Measurements from ENCODE around the gene PLP1.
"Not testable (repeated sequence)": the region's sequence is repeated elsewhere in the genome, so short reads cannot be mapped to it uniquely, and the experiment has no call there.

The PLP1 gene

GRCh38 chrX:103792916-103793544 lies 16.4 kb downstream of the PLP1 start:
- DNase-seq: no peak
- Mint-ChIP-seq H3K27me3 (no peaks in the 10 kb centered on the region), H3K36me3 (no peaks in the 10 kb centered on the region), H3K4me1 (peaks cover 11 to 19% of the 10 kb centered on the region in 2 donors), H3K4me3 (no peak overlapping the region), H3K27ac (no peak overlapping the region), H3K9me3 (no peaks in the 10 kb centered on the region)
- no peak for ATAC-seq (replicated peaks)

GRCh38 chrX:103793545-103793940 lies 16.9 kb downstream of the PLP1 start:
- DNase-seq (no peak), ATAC-seq (replicated peaks) (no peak)
- no peak overlapping the region for H3K4me3 Mint-ChIP-seq
- no peaks in the 10 kb centered on the region for H3K36me3 Mint-ChIP-seq
- no peaks in the 10 kb centered on the region for H3K27me3 Mint-ChIP-seq
- no peaks in the 10 kb centered on the region for H3K9me3 Mint-ChIP-seq
- peaks cover 10 to 15% of the 10 kb centered on the region in 2 donors for H3K4me1 Mint-ChIP-seq
- H3K27ac Mint-ChIP-seq: no peak overlapping the region

- H3K4me3 Mint-ChIP-seq: no peak overlapping the region
- no peaks in the 10 kb centered on the region for H3K27me3 Mint-ChIP-seq
- H3K9me3 Mint-ChIP-seq: no peaks in the 10 kb centered on the region
- H3K27ac Mint-ChIP-seq: no peak overlapping the region
- DNase-seq (no peak), ATAC-seq (replicated peaks) (no peak)
- peaks cover 6 to 9% of the 10 kb centered on the region in 2 donors for H3K4me1 Mint-ChIP-seq
- H3K36me3 Mint-ChIP-seq: no peaks in the 10 kb centered on the region
These were observed 17.5 kb downstream of the PLP1 start for GRCh38 chrX:103794119-103794518.

- Mint-ChIP-seq H3K27me3 (no peaks in the 10 kb centered on the region), H3K27ac (no peak overlapping the region), H3K36me3 (no peaks in the 10 kb centered on the region), H3K9me3 (no peaks in the 10 kb centered on the region), H3K4me3 (no peak overlapping the region), H3K4me1 (no peaks in the 10 kb centered on the region)
- ATAC-seq (replicated peaks) (no peak), DNase-seq (no peak)
These were observed 21.1 kb downstream of the PLP1 start for GRCh38 chrX:103797691-103798090.

- no peak overlapping the region for H3K27ac Mint-ChIP-seq
- ATAC-seq (replicated peaks) (no peak), DNase-seq (no peak)
- H3K9me3 Mint-ChIP-seq: no peaks in the 10 kb centered on the region
- no peaks in the 10 kb centered on the region for H3K36me3 Mint-ChIP-seq
- H3K27me3 Mint-ChIP-seq: peaks cover 0 to 2% of the 10 kb centered on the region in 2 donors
- no peak overlapping the region for H3K4me3 Mint-ChIP-seq
- no peaks in the 10 kb centered on the region for H3K4me1 Mint-ChIP-seq
These were observed 23.7 kb downstream of the PLP1 start for GRCh38 chrX:103800318-103800717.

- DNase-seq: no peak
- no peak for ATAC-seq (replicated peaks)
- peaks cover 0 to 12% of the 10 kb centered on the region in 2 donors for H3K27me3 Mint-ChIP-seq
- H3K9me3 Mint-ChIP-seq: no peaks in the 10 kb centered on the region
- H3K4me1 Mint-ChIP-seq: no peaks in the 10 kb centered on the region
- no peak overlapping the region for H3K27ac Mint-ChIP-seq
- no peaks in the 10 kb centered on the region for H3K36me3 Mint-ChIP-seq
- no peak overlapping the region for H3K4me3 Mint-ChIP-seq
These were observed 29.2 kb downstream of the PLP1 start for GRCh38 chrX:103805860-103806259.

- H3K36me3 Mint-ChIP-seq: no peaks in the 10 kb centered on the region
These were observed 30.3 kb downstream of the PLP1 start for GRCh38 chrX:103806862-103807474.

GRCh38 chrX:103811858-103812257 lies 35.2 kb downstream of the PLP1 start:
- Mint-ChIP-seq H3K36me3 (no peaks in the 10 kb centered on the region), H3K4me3 (no peak overlapping the region), H3K27me3 (peaks cover 8 to 14% of the 10 kb centered on the region in 2 donors), H3K27ac (no peak overlapping the region), H3K4me1 (no peaks in the 10 kb centered on the region), H3K9me3 (no peaks in the 10 kb centered on the region)
- DNase-seq (no peak), ATAC-seq (replicated peaks) (no peak)

More at GRCh38 chrX:103806862-103807474, 30.3 kb downstream of the PLP1 start:
- Mint-ChIP-seq H3K4me1 (no peaks in the 10 kb centered on the region), H3K27ac (no peak overlapping the region), H3K27me3 (peaks cover 0 to 12% of the 10 kb centered on the region in 2 donors), H3K4me3 (no peak overlapping the region), H3K9me3 (no peaks in the 10 kb centered on the region)
- ATAC-seq (replicated peaks): no peak
- DNase-seq: no peak

GRCh38 chrX:103817101-103817500 lies 40.5 kb downstream of the PLP1 start:
- not testable (repeated sequence) for H3K4me1 Mint-ChIP-seq; H3K4me3 Mint-ChIP-seq; ATAC-seq (replicated peaks); DNase-seq; H3K9me3 Mint-ChIP-seq; H3K27me3 Mint-ChIP-seq; H3K27ac Mint-ChIP-seq; H3K36me3 Mint-ChIP-seq

GRCh38 chrX:103817502-103817901 lies 40.9 kb downstream of the PLP1 start:
- H3K4me3 Mint-ChIP-seq: no peak overlapping the region
- H3K27me3 Mint-ChIP-seq: peaks cover 6 to 8% of the 10 kb centered on the region in 2 donors
- H3K36me3 Mint-ChIP-seq: no peaks in the 10 kb centered on the region
- ATAC-seq (replicated peaks) (peak; percentile 33 to 62), DNase-seq (no peak)
- H3K27ac Mint-ChIP-seq: no peak overlapping the region
- H3K4me1 Mint-ChIP-seq: no peaks in the 10 kb centered on the region
- no peaks in the 10 kb centered on the region for H3K9me3 Mint-ChIP-seq

GRCh38 chrX:103818842-103819619 lies 42.4 kb downstream of the PLP1 start:
- Mint-ChIP-seq H3K4me1 (no peaks in the 10 kb centered on the region), H3K27me3 (peaks cover 0 to 8% of the 10 kb centered on the region in 2 donors), H3K4me3 (no peak overlapping the region), H3K36me3 (no peaks in the 10 kb centered on the region), H3K9me3 (no peaks in the 10 kb centered on the region), H3K27ac (no peak overlapping the region)
- DNase-seq: no peak
- ATAC-seq (replicated peaks): no peak

- H3K36me3 Mint-ChIP-seq; ATAC-seq (replicated peaks); H3K27me3 Mint-ChIP-seq; H3K9me3 Mint-ChIP-seq; H3K4me3 Mint-ChIP-seq; H3K27ac Mint-ChIP-seq; DNase-seq; H3K4me1 Mint-ChIP-seq: not testable (repeated sequence)
These were observed 44.2 kb downstream of the PLP1 start for GRCh38 chrX:103820802-103821201.

- ATAC-seq (replicated peaks) (no peak), DNase-seq (no peak)
- Mint-ChIP-seq H3K4me3 (no peak overlapping the region), H3K9me3 (no peaks in the 10 kb centered on the region), H3K4me1 (no peaks in the 10 kb centered on the region), H3K27me3 (no peaks in the 10 kb centered on the region), H3K36me3 (no peaks in the 10 kb centered on the region), H3K27ac (no peak overlapping the region)
These were observed 47.0 kb downstream of the PLP1 start for GRCh38 chrX:103823591-103823990.

- DNase-seq (no peak), ATAC-seq (replicated peaks) (no peak)
- Mint-ChIP-seq H3K4me3 (no peak overlapping the region), H3K27ac (no peak overlapping the region), H3K4me1 (peaks cover 0 to 4% of the 10 kb centered on the region in 2 donors), H3K9me3 (no peaks in the 10 kb centered on the region), H3K27me3 (peaks cover 3 to 4% of the 10 kb centered on the region in 2 donors), H3K36me3 (no peaks in the 10 kb centered on the region)
These were observed 49.2 kb downstream of the PLP1 start for GRCh38 chrX:103825881-103826280.

GRCh38 chrX:103828529-103828928 lies 51.9 kb downstream of the PLP1 start:
- DNase-seq (no peak), ATAC-seq (replicated peaks) (no peak)
- Mint-ChIP-seq H3K4me1 (peaks cover 3 to 9% of the 10 kb centered on the region in 2 donors), H3K36me3 (no peaks in the 10 kb centered on the region), H3K27me3 (peaks cover 5 to 15% of the 10 kb centered on the region in 2 donors), H3K27ac (no peak overlapping the region), H3K4me3 (no peak overlapping the region), H3K9me3 (no peaks in the 10 kb centered on the region)
